ENCODE measurements around the gene GABRR1. TPM values are rescaled to one million over a fixed set of nuclear protein-coding genes. Genes with fewer than 3 reads are reported as not detected.

GABRR1 gene
- total and polyA plus RNA-seq, 2 donors (not counting 1 experiment from before 2014, with no cell fraction given), result not detected

DNA sequence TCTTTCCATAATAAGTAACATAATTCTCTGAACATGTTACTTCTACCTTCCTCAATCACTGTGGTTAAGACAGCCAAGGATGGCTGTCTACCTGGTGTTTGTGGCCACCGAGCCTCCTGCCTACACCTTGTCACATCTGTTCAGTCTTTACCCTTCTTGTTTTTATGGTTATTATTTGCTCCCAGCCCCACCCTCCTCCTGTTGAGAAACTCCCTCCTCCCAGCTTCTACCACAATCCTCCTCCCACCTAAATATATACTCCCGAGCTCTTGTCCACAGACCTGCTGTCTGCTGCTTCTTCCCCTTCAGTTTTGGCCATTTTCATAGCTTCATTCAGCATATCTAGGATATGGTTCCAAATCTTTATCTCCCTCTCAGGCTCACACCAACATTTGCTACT, 35.7 kb upstream of the GABRR1 start:
- no peaks in the 10 kb centered on the region for H3K9me3 ChIP-seq (ENCODE audit: control insufficient read depth, insufficient read depth, low read depth, low read length)
- H3K9ac ChIP-seq (ENCODE audit: insufficient read depth, low read length), result no peak overlapping the region
- no peak for DNase-seq (ENCODE audit: low read depth in 2 of 2)
- no peak overlapping the region for H3K4me2 ChIP-seq (ENCODE audit: extremely low read depth, insufficient read depth, low read length)
- no peaks in the 10 kb centered on the region for H3K36me3 ChIP-seq (ENCODE audit: control insufficient read depth, insufficient read depth, low read length)
- no peaks in the 10 kb centered on the region for H4K20me1 ChIP-seq (ENCODE audit: control insufficient read depth, extremely low read depth, insufficient read depth, low read length)
- no peaks in the 10 kb centered on the region for H3K4me1 ChIP-seq (ENCODE audit: control insufficient read depth, extremely low read depth, insufficient read depth, low read length)
- H3K27me3 ChIP-seq (ENCODE audit: control insufficient read depth, insufficient read depth, low read length), result no peaks in the 10 kb centered on the region
- no peak overlapping the region for H3K4me3 ChIP-seq (replicated peaks in 1 of 4; ENCODE audit: control extremely low read depth in 1 of 4, insufficient read depth in 1 of 4, low read depth in 3 of 4, low read length in 4 of 4)
- no peaks in the 10 kb centered on the region for H3K79me2 ChIP-seq (ENCODE audit: control insufficient read depth, insufficient read depth, low read length)
- TF ChIP-seq, protein P1, sequence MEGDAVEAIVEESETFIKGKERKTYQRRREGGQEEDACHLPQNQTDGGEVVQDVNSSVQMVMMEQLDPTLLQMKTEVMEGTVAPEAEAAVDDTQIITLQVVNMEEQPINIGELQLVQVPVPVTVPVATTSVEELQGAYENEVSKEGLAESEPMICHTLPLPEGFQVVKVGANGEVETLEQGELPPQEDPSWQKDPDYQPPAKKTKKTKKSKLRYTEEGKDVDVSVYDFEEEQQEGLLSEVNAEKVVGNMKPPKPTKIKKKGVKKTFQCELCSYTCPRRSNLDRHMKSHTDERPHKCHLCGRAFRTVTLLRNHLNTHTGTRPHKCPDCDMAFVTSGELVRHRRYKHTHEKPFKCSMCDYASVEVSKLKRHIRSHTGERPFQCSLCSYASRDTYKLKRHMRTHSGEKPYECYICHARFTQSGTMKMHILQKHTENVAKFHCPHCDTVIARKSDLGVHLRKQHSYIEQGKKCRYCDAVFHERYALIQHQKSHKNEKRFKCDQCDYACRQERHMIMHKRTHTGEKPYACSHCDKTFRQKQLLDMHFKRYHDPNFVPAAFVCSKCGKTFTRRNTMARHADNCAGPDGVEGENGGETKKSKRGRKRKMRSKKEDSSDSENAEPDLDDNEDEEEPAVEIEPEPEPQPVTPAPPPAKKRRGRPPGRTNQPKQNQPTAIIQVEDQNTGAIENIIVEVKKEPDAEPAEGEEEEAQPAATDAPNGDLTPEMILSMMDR (conservative IDR thresholded peaks at IDR 0.05 in 1 of 2, IDR thresholded peaks at IDR 0.05 in 1 of 2; ENCODE audit: low read depth in 1 of 2, low read length in 2 of 2), result no peak
- TF ChIP-seq EZH2 (IDR thresholded peaks at IDR 0.05; ENCODE audit: low read length, missing control alignments), result no peak
- no peak overlapping the region for H2AFZ ChIP-seq (ENCODE audit: low read length)
- no peak overlapping the region for H3K27ac ChIP-seq (ENCODE audit: insufficient read depth, low read length)

DNA sequence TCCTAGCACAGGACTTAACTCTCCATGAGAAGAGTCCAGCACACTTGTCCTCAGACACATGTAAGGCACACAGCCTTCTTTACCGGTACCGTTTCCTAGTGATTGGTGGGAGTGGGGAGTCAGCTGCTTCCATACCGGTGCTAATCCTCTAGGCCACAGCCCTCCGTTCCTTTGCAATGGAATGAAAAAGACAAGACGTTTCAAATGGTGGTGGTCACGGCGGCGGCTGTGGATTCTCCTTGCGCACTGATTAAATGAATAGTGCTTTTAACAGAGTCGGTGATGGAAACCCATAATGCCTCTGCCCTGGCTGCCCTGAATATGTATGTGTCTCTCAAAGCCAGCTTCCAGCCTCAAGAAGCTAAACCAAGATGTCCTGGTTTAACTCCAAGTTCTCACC, 34.8 kb upstream of the GABRR1 start:
- H3K9ac ChIP-seq (ENCODE audit: insufficient read depth, low read length), result no peak overlapping the region
- H3K4me3 ChIP-seq (replicated peaks in 1 of 4; ENCODE audit: control extremely low read depth in 1 of 4, insufficient read depth in 1 of 4, low read depth in 3 of 4, low read length in 4 of 4), result no peak overlapping the region
- no peak overlapping the region for H3K27ac ChIP-seq (ENCODE audit: insufficient read depth, low read length)
- no peaks in the 10 kb centered on the region for H4K20me1 ChIP-seq (ENCODE audit: control insufficient read depth, extremely low read depth, insufficient read depth, low read length)
- H3K9me3 ChIP-seq (ENCODE audit: control insufficient read depth, insufficient read depth, low read depth, low read length), result no peaks in the 10 kb centered on the region
- no peak for DNase-seq (ENCODE audit: low read depth in 2 of 2)
- no peaks in the 10 kb centered on the region for H3K27me3 ChIP-seq (ENCODE audit: control insufficient read depth, insufficient read depth, low read length)
- no peak overlapping the region for H2AFZ ChIP-seq (ENCODE audit: low read length)
- H3K79me2 ChIP-seq (ENCODE audit: control insufficient read depth, insufficient read depth, low read length), result no peaks in the 10 kb centered on the region
- TF ChIP-seq EZH2 (IDR thresholded peaks at IDR 0.05; ENCODE audit: low read length, missing control alignments), result no peak
- TF ChIP-seq, protein P1 (conservative IDR thresholded peaks at IDR 0.05 in 1 of 2, IDR thresholded peaks at IDR 0.05 in 1 of 2; ENCODE audit: low read depth in 1 of 2, low read length in 2 of 2), result no peak
- H3K4me2 ChIP-seq (ENCODE audit: extremely low read depth, insufficient read depth, low read length), result no peak overlapping the region
- no peaks in the 10 kb centered on the region for H3K4me1 ChIP-seq (ENCODE audit: control insufficient read depth, extremely low read depth, insufficient read depth, low read length)
- H3K36me3 ChIP-seq (ENCODE audit: control insufficient read depth, insufficient read depth, low read length), result no peaks in the 10 kb centered on the region

DNA sequence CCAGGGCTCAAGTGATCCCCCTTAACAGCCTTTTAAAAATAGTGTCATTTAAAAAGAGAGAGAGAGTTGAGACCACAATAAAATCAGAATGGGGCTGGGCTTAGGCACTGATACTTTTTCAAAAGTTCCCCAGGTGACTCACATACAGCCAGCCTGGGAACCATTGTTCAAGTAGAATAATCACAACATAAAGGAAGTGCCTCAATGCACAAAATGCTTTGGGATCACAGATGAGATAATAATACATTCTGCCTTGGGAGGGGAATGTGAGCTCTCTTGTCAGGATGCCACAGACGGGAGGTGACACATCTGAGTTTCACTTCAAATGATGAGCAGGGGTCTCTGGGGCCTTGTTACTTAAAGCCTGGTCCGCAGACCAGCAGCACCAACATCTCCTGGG, 34.0 kb upstream of the GABRR1 start:
- Histone ChIP-seq H2AFZ (ENCODE audit: low read length) (no peak overlapping the region), H3K79me2 (ENCODE audit: control insufficient read depth, insufficient read depth, low read length) (no peaks in the 10 kb centered on the region)

More for the DNA sequence above, 34.0 kb upstream of the GABRR1 start:
- TF ChIP-seq, protein P1 (conservative IDR thresholded peaks at IDR 0.05 in 1 of 2, IDR thresholded peaks at IDR 0.05 in 1 of 2; ENCODE audit: low read depth in 1 of 2, low read length in 2 of 2), result no peak
- TF ChIP-seq EZH2 (IDR thresholded peaks at IDR 0.05; ENCODE audit: low read length, missing control alignments), result no peak
- no peaks in the 10 kb centered on the region for H3K27me3 ChIP-seq (ENCODE audit: control insufficient read depth, insufficient read depth, low read length)
- no peak overlapping the region for H3K27ac ChIP-seq (ENCODE audit: insufficient read depth, low read length)
- H3K4me3 ChIP-seq (replicated peaks in 1 of 4; ENCODE audit: control extremely low read depth in 1 of 4, insufficient read depth in 1 of 4, low read depth in 3 of 4, low read length in 4 of 4), result no peak overlapping the region
- no peak overlapping the region for H3K9ac ChIP-seq (ENCODE audit: insufficient read depth, low read length)
- DNase-seq (ENCODE audit: low read depth in 2 of 2), result no peak
- H3K36me3 ChIP-seq (ENCODE audit: control insufficient read depth, insufficient read depth, low read length), result no peaks in the 10 kb centered on the region
- no peaks in the 10 kb centered on the region for H3K9me3 ChIP-seq (ENCODE audit: control insufficient read depth, insufficient read depth, low read depth, low read length)
- no peaks in the 10 kb centered on the region for H3K4me1 ChIP-seq (ENCODE audit: control insufficient read depth, extremely low read depth, insufficient read depth, low read length)
- no peaks in the 10 kb centered on the region for H4K20me1 ChIP-seq (ENCODE audit: control insufficient read depth, extremely low read depth, insufficient read depth, low read length)
- H3K4me2 ChIP-seq (ENCODE audit: extremely low read depth, insufficient read depth, low read length), result no peak overlapping the region
